ENCODE results near the gene NCAPD2.

DNA sequence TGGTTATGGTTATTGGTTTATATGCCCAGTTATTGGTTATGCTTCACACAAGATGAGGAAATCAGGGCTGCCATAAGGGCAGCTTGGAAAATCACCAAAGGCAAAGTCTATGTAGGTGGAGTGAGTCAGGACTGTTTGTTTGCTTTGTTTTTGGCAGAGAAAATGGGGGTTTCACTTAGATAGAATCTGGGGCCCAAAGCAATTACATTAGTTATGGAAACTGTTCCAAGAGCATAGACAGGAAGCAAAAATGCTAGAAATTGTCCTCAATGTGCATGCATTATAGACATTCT, 25.7 kb upstream of the NCAPD2 start:
- no peak for TF ChIP-seq POLR2A (IDR thresholded peaks at IDR 0.05; ENCODE audit: low read depth, low read length)
- TF ChIP-seq, protein P1, sequence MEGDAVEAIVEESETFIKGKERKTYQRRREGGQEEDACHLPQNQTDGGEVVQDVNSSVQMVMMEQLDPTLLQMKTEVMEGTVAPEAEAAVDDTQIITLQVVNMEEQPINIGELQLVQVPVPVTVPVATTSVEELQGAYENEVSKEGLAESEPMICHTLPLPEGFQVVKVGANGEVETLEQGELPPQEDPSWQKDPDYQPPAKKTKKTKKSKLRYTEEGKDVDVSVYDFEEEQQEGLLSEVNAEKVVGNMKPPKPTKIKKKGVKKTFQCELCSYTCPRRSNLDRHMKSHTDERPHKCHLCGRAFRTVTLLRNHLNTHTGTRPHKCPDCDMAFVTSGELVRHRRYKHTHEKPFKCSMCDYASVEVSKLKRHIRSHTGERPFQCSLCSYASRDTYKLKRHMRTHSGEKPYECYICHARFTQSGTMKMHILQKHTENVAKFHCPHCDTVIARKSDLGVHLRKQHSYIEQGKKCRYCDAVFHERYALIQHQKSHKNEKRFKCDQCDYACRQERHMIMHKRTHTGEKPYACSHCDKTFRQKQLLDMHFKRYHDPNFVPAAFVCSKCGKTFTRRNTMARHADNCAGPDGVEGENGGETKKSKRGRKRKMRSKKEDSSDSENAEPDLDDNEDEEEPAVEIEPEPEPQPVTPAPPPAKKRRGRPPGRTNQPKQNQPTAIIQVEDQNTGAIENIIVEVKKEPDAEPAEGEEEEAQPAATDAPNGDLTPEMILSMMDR (conservative IDR thresholded peaks at IDR 0.05; ENCODE audit: low read depth, low read length), result no peak
- TF ChIP-seq SMC3 (IDR thresholded peaks at IDR 0.05; ENCODE audit: low read depth, low read length), result no peak
- TF ChIP-seq RAD21 (IDR thresholded peaks at IDR 0.05; ENCODE audit: low read length), result no peak
- TF ChIP-seq MAFK (IDR thresholded peaks at IDR 0.05; ENCODE audit: low read depth, low read length), result no peak
- TF ChIP-seq, protein P2, sequence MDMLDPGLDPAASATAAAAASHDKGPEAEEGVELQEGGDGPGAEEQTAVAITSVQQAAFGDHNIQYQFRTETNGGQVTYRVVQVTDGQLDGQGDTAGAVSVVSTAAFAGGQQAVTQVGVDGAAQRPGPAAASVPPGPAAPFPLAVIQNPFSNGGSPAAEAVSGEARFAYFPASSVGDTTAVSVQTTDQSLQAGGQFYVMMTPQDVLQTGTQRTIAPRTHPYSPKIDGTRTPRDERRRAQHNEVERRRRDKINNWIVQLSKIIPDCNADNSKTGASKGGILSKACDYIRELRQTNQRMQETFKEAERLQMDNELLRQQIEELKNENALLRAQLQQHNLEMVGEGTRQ (IDR thresholded peaks at IDR 0.05; ENCODE audit: low read depth, low read length), result no peak
- no peak for TF ChIP-seq RCOR1 (IDR thresholded peaks at IDR 0.05; ENCODE audit: insufficient replicate concordance, low read length)
- peak; percentile 29; the same call in 1 of the 2 replicates for TF ChIP-seq CEBPB (IDR thresholded peaks at IDR 0.05; ENCODE audit: low read depth, low read length)
- no peak for TF ChIP-seq BHLHE40 (IDR thresholded peaks at IDR 0.05; ENCODE audit: low read depth, low read length)
- no peak for TF ChIP-seq RFX5 (IDR thresholded peaks at IDR 0.05; ENCODE audit: low read depth, low read length)
- no peak for TF ChIP-seq MXI1 (IDR thresholded peaks at IDR 0.05; ENCODE audit: borderline replicate concordance, low read depth, low read length)
- TF ChIP-seq MAZ (IDR thresholded peaks at IDR 0.05; ENCODE audit: borderline replicate concordance, low read depth, low read length), result no peak
- no peak for TF ChIP-seq CHD1 (IDR thresholded peaks at IDR 0.05; ENCODE audit: low read depth, low read length)
